H9 (cell line): Measurements from ENCODE around the gene EML1. TPM values are rescaled to one million over a fixed set of nuclear protein-coding genes. Genes with fewer than 3 reads are reported as not detected.

Experiments used
- DNase-seq: peaks from one replicate; pipeline ENCODE4 v3.0.0-alpha.2; 2017
- H2AFZ ChIP-seq: one replicate; pipeline ENCODE4 v1.6.1; 2013; ENCODE audit warnings: mild to moderate bottlenecking, low read length, control low read depth, moderate library complexity
- H2AK5ac ChIP-seq: 2 replicates; pipeline ENCODE4 v1.6.1; 2013; ENCODE audit warnings: low read length, control low read depth, mixed read lengths; ENCODE audit not compliant: insufficient read length
- H2BK120ac ChIP-seq: one replicate; pipeline ENCODE4 v1.6.1; 2013; ENCODE audit warnings: low read depth, mild to moderate bottlenecking, low read length, control low read depth, inconsistent platforms; ENCODE audit not compliant: poor library complexity, severe bottlenecking
- H2BK12ac ChIP-seq: 2 replicates; pipeline ENCODE4 v1.6.1; 2013; ENCODE audit warnings: low read length, control low read depth, mixed read lengths, low read depth; ENCODE audit not compliant: insufficient read length
- H2BK15ac ChIP-seq: 2 replicates; pipeline ENCODE4 v1.6.1; 2013; ENCODE audit warnings: low read depth, low read length, control low read depth
- H2BK20ac ChIP-seq: one replicate; pipeline ENCODE4 v1.6.1; 2013; ENCODE audit warnings: low read depth, mild to moderate bottlenecking, low read length, control low read depth, inconsistent platforms; ENCODE audit not compliant: poor library complexity, severe bottlenecking
- H2BK5ac ChIP-seq: 2 replicates; pipeline ENCODE4 v1.6.1; 2013; ENCODE audit warnings: low read length, control low read depth, mixed read lengths; ENCODE audit not compliant: insufficient read length
- H3K14ac ChIP-seq: 2 replicates; pipeline ENCODE4 v1.6.1; 2013; ENCODE audit warnings: low read length, control low read depth; ENCODE audit not compliant: insufficient read depth
- H3K18ac ChIP-seq: 2 replicates; pipeline ENCODE4 v1.6.1; 2013; ENCODE audit warnings: low read depth, mild to moderate bottlenecking, mixed read lengths, low read length, control low read depth; ENCODE audit not compliant: insufficient read length
- H3K23ac ChIP-seq: 2 replicates; pipeline ENCODE4 v1.6.1; 2013; ENCODE audit warnings: low read length, control low read depth, mixed read lengths, low read depth; ENCODE audit not compliant: insufficient read length
- H3K23me2 ChIP-seq: 2 replicates; pipeline ENCODE4 v1.6.1; 2013; ENCODE audit warnings: low read depth, mild to moderate bottlenecking, mixed read lengths, low read length, control low read depth; ENCODE audit not compliant: insufficient read length, poor library complexity, severe bottlenecking
- H3K27ac ChIP-seq: 2 replicates; pipeline ENCODE4 v1.5.1; 2013; ENCODE audit warnings: low read length, control low read depth, mixed read lengths, low read depth; ENCODE audit not compliant: insufficient read length
- H3K27me3 ChIP-seq: 2 replicates; pipeline ENCODE4 v1.6.1; 2013; ENCODE audit warnings: low read length, control low read depth, inconsistent platforms; ENCODE audit not compliant: insufficient read depth
- H3K4ac ChIP-seq: 2 replicates; pipeline ENCODE4 v1.6.1; 2013; ENCODE audit warnings: low read depth, mild to moderate bottlenecking, control low read depth, inconsistent platforms, low read length, moderate library complexity
- H3K4me1 ChIP-seq: 2 replicates; pipeline ENCODE4 v1.6.1; 2013; ENCODE audit warnings: low read length, control low read depth, inconsistent platforms; ENCODE audit not compliant: insufficient read depth
- H3K4me2 ChIP-seq: 2 replicates; pipeline ENCODE4 v1.6.1; 2013; ENCODE audit warnings: low read length, control low read depth, mixed read lengths; ENCODE audit not compliant: insufficient read length, insufficient read depth
- H3K56ac ChIP-seq: 2 replicates; pipeline ENCODE4 v1.6.1; 2013; ENCODE audit warnings: low read depth, mild to moderate bottlenecking, mixed read lengths, low read length, control low read depth; ENCODE audit not compliant: insufficient read length
- H3K79me1 ChIP-seq: 2 replicates; pipeline ENCODE4 v1.6.1; 2013; ENCODE audit warnings: low read depth, mild to moderate bottlenecking, moderate library complexity, low read length, control low read depth, inconsistent platforms; ENCODE audit not compliant: insufficient read depth, poor library complexity, severe bottlenecking
- H3K79me2 ChIP-seq: 2 replicates; pipeline ENCODE4 v1.6.1; 2013; ENCODE audit warnings: low read length, control low read depth, inconsistent platforms; ENCODE audit not compliant: insufficient read depth
- H3K9ac ChIP-seq: 2 replicates; pipeline ENCODE4 v1.6.1; 2013; ENCODE audit warnings: low read length, control low read depth, mixed read lengths; ENCODE audit not compliant: insufficient read length; ENCODE audit errors: extremely low read depth
- H3K9me3 ChIP-seq: one replicate; pipeline ENCODE4 v1.6.1; 2013; ENCODE audit warnings: low read depth, low read length, inconsistent platforms; ENCODE audit not compliant: control insufficient read depth
- H3T11ph ChIP-seq: one replicate; pipeline ENCODE4 v1.6.1; 2013; ENCODE audit warnings: mild to moderate bottlenecking, low read length, control low read depth, inconsistent platforms
- H4K20me1 ChIP-seq: one replicate; pipeline ENCODE4 v1.6.1; 2013; ENCODE audit not compliant: control insufficient read depth, insufficient read length, insufficient read depth
- H4K5ac ChIP-seq: 2 replicates; pipeline ENCODE4 v1.6.1; 2013; ENCODE audit warnings: low read depth, mild to moderate bottlenecking, mixed read lengths, low read length, control low read depth; ENCODE audit not compliant: insufficient read length
- H4K8ac ChIP-seq: replicated peaks from 2 replicates; pipeline ENCODE4 v1.6.1; 2013; ENCODE audit warnings: low read length, control low read depth, mixed read lengths, low read depth; ENCODE audit not compliant: insufficient read length
- H4K91ac ChIP-seq: 2 replicates; pipeline ENCODE4 v1.6.1; 2013; ENCODE audit warnings: low read depth, mild to moderate bottlenecking, moderate library complexity, mixed read lengths, low read length, control low read depth; ENCODE audit not compliant: insufficient read length
- H3K27ac Mint-ChIP-seq, 3 experiments: 2 replicates in 2 of 3; 3 replicates in 1 of 3; pipeline ENCODE4 v1.8.0; 2020 to 2021; ENCODE audit warnings: mixed read lengths in 3 of 3, mild to moderate bottlenecking in 1 of 3, moderate library complexity in 1 of 3
- H3K27me3 Mint-ChIP-seq: 2 replicates; pipeline ENCODE4 v1.8.0; 2021; ENCODE audit warnings: low read depth, mild to moderate bottlenecking, moderate library complexity, mixed read lengths
- H3K36me3 Mint-ChIP-seq, 3 experiments: 2 replicates in 2 of 3; 3 replicates in 1 of 3; pipeline ENCODE4 v1.8.0; 2020 to 2021; ENCODE audit warnings: low read depth in 3 of 3, mixed read lengths in 3 of 3; ENCODE audit not compliant: insufficient read depth in 1 of 3
- H3K4me1 Mint-ChIP-seq, 2 experiments: 2 replicates each; pipeline ENCODE4 v1.8.0; 2020; ENCODE audit warnings: mixed read lengths in 2 of 2
- H3K4me3 Mint-ChIP-seq, 2 experiments: 2 replicates in 1 of 2; 3 replicates in 1 of 2; pipeline ENCODE4 v1.8.0; 2020 to 2021; ENCODE audit warnings: mild to moderate bottlenecking in 2 of 2, mixed read lengths in 2 of 2, moderate library complexity in 1 of 2
- H3K9me3 Mint-ChIP-seq, 2 experiments: 2 replicates in 1 of 2; 3 replicates in 1 of 2; pipeline ENCODE4 v1.8.0; 2020; ENCODE audit warnings: mild to moderate bottlenecking in 2 of 2, mixed read lengths in 2 of 2, moderate library complexity in 1 of 2
- CTCF ChIP-seq: fragments of 200-600 bp; sonication (generic); conservative IDR thresholded peaks from 3 replicates; pipeline ENCODE4 v1.8.0; 2021; ENCODE audit warnings: antibody characterized with exemption, mild to moderate bottlenecking
- WGBS: extraction: QIAGEN DNeasy Blood & Tissue Kit; methylation state at CpG from one replicate; pipeline ENCODE4 v1.1.7; 2013; ENCODE audit warnings: missing lambda C conversion rate, low lambda C conversion rate, mixed read lengths; ENCODE audit not compliant: insufficient read length; ENCODE audit errors: extremely low coverage; 5-methylcytosine and 5-hydroxymethylcytosine counted together
- total RNA-seq: library from RNA; stranded (reverse); gene quantifications from 2 replicates; pipeline ENCODE4 v1.2.1, GENCODE V29; 2021

The EML1 gene
- total RNA-seq, 1 experiment from 2014 or later: 16.7 TPM

GRCh38 chr14:99792551-99793212 lies 531 bp upstream of the EML1 start:
- no peak overlapping the region for H3K27ac ChIP-seq
- H4K5ac ChIP-seq: no peak overlapping the region
- H3K4ac ChIP-seq: no peak overlapping the region
- H3K4me1 Mint-ChIP-seq: peaks cover 21 to 26% of the 10 kb centered on the region in 2 experiments
- H2BK15ac ChIP-seq: no peak overlapping the region
- peak overlapping the region; percentile 8 for H3K18ac ChIP-seq
- H3K14ac ChIP-seq: no peak overlapping the region
- TF ChIP-seq CTCF: no peak
- H3K56ac ChIP-seq: no peak overlapping the region
- H4K20me1 ChIP-seq: no peaks in the 10 kb centered on the region
- no peak overlapping the region for H2AK5ac ChIP-seq
- peak overlapping the region; percentile 26 for H3K4me2 ChIP-seq
- H4K91ac ChIP-seq: no peak overlapping the region
- peaks cover 4% of the 10 kb centered on the region for H3K23me2 ChIP-seq
- no peak overlapping the region for H3T11ph ChIP-seq
- WGBS: no CpG with 5 or more reads among the region's 65 CpGs
- H3K79me2 ChIP-seq: no peaks in the 10 kb centered on the region
- no peak overlapping the region for H4K8ac ChIP-seq
- no peaks in the 10 kb centered on the region for H3K9me3 ChIP-seq
- H2BK120ac ChIP-seq: no peak overlapping the region
- peak overlapping the region; percentile 67 to 70 for H3K4me3 Mint-ChIP-seq
- H3K27ac Mint-ChIP-seq: peak overlapping the region in 1 of 3 experiments; percentile 9; a peak in 1 of 7 replicates
- no peak overlapping the region for H2AFZ ChIP-seq
- no peak overlapping the region for H2BK5ac ChIP-seq
- H3K9me3 Mint-ChIP-seq: no peaks in the 10 kb centered on the region; a peak in 1 of 5 replicates
- no peak overlapping the region for H2BK20ac ChIP-seq
- no peaks in the 10 kb centered on the region for H3K27me3 ChIP-seq
- 0 out of 7 replicates have a peak, but pooled peaks cover 0 to 5% (median 0%) of the 10 kb centered on the region in 3 experiments for H3K36me3 Mint-ChIP-seq
- no peak overlapping the region for H3K9ac ChIP-seq
- no peak for DNase-seq
- H3K27me3 Mint-ChIP-seq: peaks cover 20% of the 10 kb centered on the region
- no peak overlapping the region for H2BK12ac ChIP-seq
- H3K23ac ChIP-seq: no peak overlapping the region
- H3K79me1 ChIP-seq: no peaks in the 10 kb centered on the region
- H3K4me1 ChIP-seq: no peaks in the 10 kb centered on the region
